HepG2 (cell line): Measurements from ENCODE around the gene ABCC3. TPM values are rescaled to one million over a fixed set of nuclear protein-coding genes. Genes with fewer than 3 reads are reported as not detected.
A peak's percentile ranks its signal among the peaks of the same experiment; 100 is the strongest.

Experiments used
- ARHGAP35 ChIP-seq: sonication (generic); formaldehyde crosslinking; IDR thresholded peaks from 2 replicates; pipeline ENCODE4 v1.9.0; 2022; ENCODE audit warnings: mild to moderate bottlenecking, inconsistent platforms, moderate library complexity, missing genetic modification reagents, borderline replicate concordance
- ARID3A ChIP-seq: IDR thresholded peaks from 2 replicates; pipeline ENCODE4 v1.6.1; 2012; ENCODE audit warnings: low read depth, low read length, improper control_type of control experiment
- ARNT ChIP-seq: fragments of 450-650 bp; IDR thresholded peaks from 2 replicates; pipeline ENCODE4 v1.6.1; 2017
- CAMTA2 ChIP-seq: sonication (generic); formaldehyde crosslinking; IDR thresholded peaks from 2 replicates; pipeline ENCODE4 v1.4.0; 2020; ENCODE audit warnings: mild to moderate bottlenecking, missing genetic modification reagents, borderline replicate concordance
- GZF1 ChIP-seq: sonication (generic); formaldehyde crosslinking; IDR thresholded peaks from 2 replicates; pipeline ENCODE4 v1.5.1; 2020; ENCODE audit warnings: mild to moderate bottlenecking, missing genetic modification reagents
- HNRNPH1 ChIP-seq: fragments of 200-400 bp; formaldehyde crosslinking; optimal IDR thresholded peaks from 2 replicates; pipeline ENCODE3; 2017; ENCODE audit warnings: mild to moderate bottlenecking, low read depth, low read length
- POGK ChIP-seq: sonication (generic); formaldehyde crosslinking; conservative IDR thresholded peaks from 2 replicates; pipeline ENCODE4 v1.8.0; 2022; ENCODE audit warnings: mild to moderate bottlenecking, moderate library complexity, missing genetic modification reagents
- SNAI1 ChIP-seq: sonication (generic); formaldehyde crosslinking; IDR thresholded peaks from 2 replicates; pipeline ENCODE4 v1.5.0; 2020; ENCODE audit warnings: mild to moderate bottlenecking, missing genetic modification reagents, borderline replicate concordance
- TCF12 ChIP-seq, 2 experiments: fragments of 450-650 bp in 1 of 2; sonication (generic) in 1 of 2; formaldehyde crosslinking in 1 of 2; IDR thresholded peaks; 2 replicates each; pipeline versions ENCODE4 v1.6.1 to v1.8.0; 2017 to 2022; ENCODE audit warnings: antibody characterized with exemption in 1 of 2, mild to moderate bottlenecking in 1 of 2, missing genetic modification reagents in 1 of 2, moderate library complexity in 1 of 2
- ZBED4 ChIP-seq: sonication (generic); formaldehyde crosslinking; IDR thresholded peaks from 2 replicates; pipeline ENCODE4 v1.4.0; 2020; ENCODE audit warnings: missing genetic modification reagents, borderline replicate concordance
- ZBTB25 ChIP-seq: IDR thresholded peaks from 2 replicates; pipeline ENCODE4 v1.6.1; 2018; ENCODE audit warnings: missing genetic modification reagents
- ZBTB26 ChIP-seq: IDR thresholded peaks from 2 replicates; pipeline ENCODE4 v1.6.1; 2016; ENCODE audit warnings: missing compliant biosample characterization, missing genetic modification reagents, borderline replicate concordance
- ZBTB7A ChIP-seq: sonication (generic); formaldehyde crosslinking; IDR thresholded peaks from 2 replicates; pipeline ENCODE4 v1.8.0; 2022; ENCODE audit warnings: mild to moderate bottlenecking, missing genetic modification reagents
- ZFP1 ChIP-seq: IDR thresholded peaks from 2 replicates; pipeline ENCODE4 v1.6.1; 2016
- polyA plus RNA-seq, 8 experiments: library from polyadenylated mRNA; depleted of rRNA in 3 of 8; stranded (reverse) in 7 of 8; unstranded in 1 of 8; fragments of >200 nt; fragmentation: Illumina TruSeq in 4 of 8; extraction: Trizol in 4 of 8; gene quantifications; 2 replicates each; pipeline versions ENCODE4 v1.2.1 to v1.2.3, GENCODE V29; 2011 to 2016; ENCODE audit warnings: low read depth in 4 of 8, missing spikeins in 1 of 8, mixed read lengths in 1 of 8; ENCODE audit not compliant: insufficient read depth in 1 of 8
- total RNA-seq, 5 experiments: library from RNA; depleted of rRNA; stranded (reverse); fragments of >200 nt; fragmentation: Illumina TruSeq; extraction: Trizol; gene quantifications; 2 replicates each; pipeline ENCODE4 v1.2.3, GENCODE V29; 2016; ENCODE audit warnings: low read depth in 1 of 5

Gene ABCC3
- total and polyA plus RNA-seq, 2 of the 13 experiments (the other 11 are each of a cell fraction or from before 2014, with no cell fraction given) = 25.2 to 50.7 TPM

- TF ChIP-seq ZBED4 (CRISPR knock-in tag) (no peak; the same call in 1 of the 2 replicates), ZBTB25 (no peak), GZF1 (CRISPR knock-in tag) (no peak), ZBTB7A (CRISPR knock-in tag) (0 out of 2 replicates have a peak, but pooled peaks have one; percentile 40), POGK (CRISPR knock-in tag) (no peak), SNAI1 (CRISPR knock-in tag) (no peak), ARHGAP35 (no peak), CAMTA2 (no peak), ARNT (no peak), ARID3A (no peak), HNRNPH1 (no peak), ZFP1 (CRISPR knock-in tag) (no peak), TCF12 (IDR thresholded peaks at IDR 0.05) (no peak), TCF12 (CRISPR knock-in tag; IDR thresholded peaks at IDR 0.05) (no peak), ZBTB26 (no peak)
Observed at GRCh38 chr17:50642722-50643656, 8.3 kb downstream of the ABCC3 start (continued).
